PC-3 (cell line): ENCODE data around the gene LRRC37B. TPM values are rescaled to one million over a fixed set of nuclear protein-coding genes. Genes with fewer than 3 reads are reported as not detected.

Experiments used
- ATAC-seq: fragments of 200-7000 bp; cut with Tn5 transposase; 2 replicates; pipeline ENCODE4 v1.9.1; 2020; ENCODE audit warnings: mild to moderate bottlenecking, moderate library complexity
- BruUV-seq: library from RNA; stranded (reverse); fragments of 400-500 nt; replicated peaks from 2 replicates; lab custom pipeline; 2021; lab: Mats Ljungman, UMichigan
- CTCF ChIA-PET: fragments of 300-600 bp; sonication (Branson Sonifier 250); formaldehyde crosslinking; loops from one replicate; lab custom pipeline; 2022; ENCODE audit warnings: antibody characterized with exemption; lab: Charles Lee
- POLR2A ChIA-PET: fragments of 300-600 bp; sonication (Branson Sonifier 250); formaldehyde crosslinking; loops from one replicate; lab custom pipeline; 2022; ENCODE audit warnings: antibody characterized with exemption; ENCODE audit not compliant: unreplicated experiment; lab: Charles Lee
- DNase-seq: peaks from one replicate; pipeline ENCODE4 v3.0.0-alpha.2; 2015
- H2AFZ ChIP-seq: fragments of 300-600 bp; sonication (generic); 2 replicates; pipeline ENCODE4 v1.6.0; 2016; ENCODE audit warnings: antibody characterized with exemption, low read length
- H3F3A ChIP-seq: fragments of 300-600 bp; sonication (generic); one replicate; pipeline ENCODE4 v1.6.0; 2017; ENCODE audit warnings: antibody characterized with exemption, low read length, control low read depth, mild to moderate bottlenecking; ENCODE audit not compliant: unreplicated experiment
- H3K27ac ChIP-seq: fragments of 300-600 bp; sonication (generic); 2 replicates; pipeline ENCODE4 v1.5.1; 2016; ENCODE audit warnings: mild to moderate bottlenecking, low read length
- H3K27me3 ChIP-seq: fragments of 300-600 bp; sonication (generic); 2 replicates; pipeline ENCODE4 v1.6.1; 2016; ENCODE audit warnings: low read length, mixed read lengths
- H3K36me3 ChIP-seq: fragments of 300-600 bp; sonication (generic); 2 replicates; pipeline ENCODE4 v1.6.1; 2016; ENCODE audit warnings: low read depth, mixed run types, low read length, mixed read lengths
- H3K4me1 ChIP-seq: fragments of 300-600 bp; sonication (generic); 2 replicates; pipeline ENCODE4 v1.5.1; 2016; ENCODE audit warnings: low read length; ENCODE audit not compliant: insufficient read depth
- H3K4me2 ChIP-seq: fragments of 300-600 bp; sonication (generic); 2 replicates; pipeline ENCODE4 v1.6.0; 2016; ENCODE audit warnings: low read length
- H3K4me3 ChIP-seq: fragments of 300-600 bp; sonication (generic); 2 replicates; pipeline ENCODE4 v1.5.1; 2016; ENCODE audit warnings: mild to moderate bottlenecking, low read length, mixed read lengths
- H3K79me2 ChIP-seq: fragments of 300-600 bp; sonication (generic); 2 replicates; pipeline ENCODE4 v1.6.1; 2017; ENCODE audit warnings: low read length, mixed read lengths
- H3K9ac ChIP-seq: fragments of 300-600 bp; sonication (generic); 2 replicates; pipeline ENCODE4 v1.6.0; 2016; ENCODE audit warnings: mild to moderate bottlenecking, low read length
- H3K9me2 ChIP-seq: fragments of 300-600 bp; sonication (generic); replicated peaks from 2 replicates; pipeline ENCODE4 v1.6.1; 2016; ENCODE audit warnings: mixed run types, low read length, mixed read lengths
- H3K9me3 ChIP-seq: fragments of 300-600 bp; sonication (generic); 2 replicates; pipeline ENCODE4 v1.6.1; 2016; ENCODE audit warnings: low read length, mixed read lengths
- H4K20me1 ChIP-seq: fragments of 300-600 bp; sonication (generic); 2 replicates; pipeline ENCODE4 v1.6.1; 2016; ENCODE audit warnings: low read length, mixed read lengths
- CTCF ChIP-seq: fragments of 300-600 bp; sonication (generic); conservative IDR thresholded peaks from 2 replicates; pipeline ENCODE4 v1.5.1; 2017; ENCODE audit warnings: antibody characterized with exemption, low read depth, mild to moderate bottlenecking, low read length
- EZH2 ChIP-seq: fragments of 300-600 bp; sonication (generic); IDR thresholded peaks from one replicate; pipeline ENCODE4 v1.6.1; 2017; ENCODE audit warnings: antibody characterized with exemption, mild to moderate bottlenecking, low read length; ENCODE audit not compliant: unreplicated experiment
- EZH2phosphoT487 ChIP-seq: fragments of 300-600 bp; sonication (generic); IDR thresholded peaks from 2 replicates; pipeline ENCODE4 v1.6.1; 2018; ENCODE audit warnings: mild to moderate bottlenecking, antibody characterized with exemption, low read length, borderline replicate concordance
- intact Hi-C: fragments of 100-400 bp; cut with micrococcal nuclease; formaldehyde crosslinking; loops from 2 replicates; pipeline ENCODE4 v1.9.0; 2023
- total RNA-seq: library from RNA; depleted of rRNA; stranded (reverse); fragments of >200 nt; gene quantifications from 2 replicates; pipeline ENCODE4 v1.2.3, GENCODE V29; 2014; rRNA removed

LRRC37B gene
- total RNA-seq, 1 experiment from 2014 or later, result 7.4 TPM

GRCh38 chr17:32102172-32102571 is 95.0 kb downstream of the LRRC37B start:
- Histone ChIP-seq H2AFZ (no peak overlapping the region), H3K9ac (no peak overlapping the region), H3K9me3 (no peaks in the 10 kb centered on the region), H3K79me2 (no peaks in the 10 kb centered on the region), H3K27me3 (no peaks in the 10 kb centered on the region), H3K9me2 (no peaks in the 10 kb centered on the region), H3K27ac (no peak overlapping the region), H3K36me3 (no peaks in the 10 kb centered on the region), H3K4me1 (peaks cover 4% of the 10 kb centered on the region; the same call in 1 of the 2 replicates), H3F3A (no peaks in the 10 kb centered on the region), H3K4me2 (no peak overlapping the region), H4K20me1 (no peaks in the 10 kb centered on the region), H3K4me3 (no peak overlapping the region)
- no TSS peak for BruUV-seq
- no peak for ATAC-seq
- CTCF ChIA-PET, result no interaction called here
- DNase-seq, result no peak
- POLR2A ChIA-PET, result no interaction called here
- intact Hi-C loops, result no loop called here
- TF ChIP-seq EZH2 (no peak), EZH2phosphoT487 (no peak), CTCF (no peak)

- TF ChIP-seq CTCF (no peak), EZH2 (no peak), EZH2phosphoT487 (no peak)
- CTCF ChIA-PET, result no interaction called here
- POLR2A ChIA-PET, result no interaction called here
- H4K20me1 ChIP-seq, result no peaks in the 10 kb centered on the region
- no peak overlapping the region for H3K27ac ChIP-seq
- no peaks in the 10 kb centered on the region for H3K27me3 ChIP-seq
- H3K4me1 ChIP-seq, result peaks cover 4% of the 10 kb centered on the region; the same call in 1 of the 2 replicates
- no TSS peak for BruUV-seq
- no peaks in the 10 kb centered on the region for H3K36me3 ChIP-seq
- intact Hi-C loops, result no loop called here
- no peak overlapping the region for H3K4me3 ChIP-seq
- no peaks in the 10 kb centered on the region for H3F3A ChIP-seq
- ATAC-seq, result no peak
- H2AFZ ChIP-seq, result no peak overlapping the region
- no peak overlapping the region for H3K9ac ChIP-seq
- H3K4me2 ChIP-seq, result no peak overlapping the region
- H3K79me2 ChIP-seq, result no peaks in the 10 kb centered on the region
- no peaks in the 10 kb centered on the region for H3K9me2 ChIP-seq
- H3K9me3 ChIP-seq, result no peaks in the 10 kb centered on the region
- no peak for DNase-seq
These were observed 95.5 kb downstream of the LRRC37B start for GRCh38 chr17:32102646-32103186.

Other genes with a start within 250 kb of the LRRC37B start
- gene COPRS, start 148.1 kb upstream of the LRRC37B start, total RNA-seq, result 79.0 and 85.1 TPM in 2 replicates
- gene UTP6, start 105.7 kb upstream of the LRRC37B start, total RNA-seq, result 35.1 and 35.5 TPM in 2 replicates
- 11.5 and 15.8 TPM in 2 replicates for gene SUZ12, start 70.4 kb upstream of the LRRC37B start, total RNA-seq
- gene RHOT1, start 135.1 kb downstream of the LRRC37B start, total RNA-seq, result 20.9 and 22.3 TPM in 2 replicates